Measurements from ENCODE around the gene RGP1.
A peak's percentile ranks its signal among the peaks of the same experiment; 100 is the strongest.

The RGP1 gene, protein sequence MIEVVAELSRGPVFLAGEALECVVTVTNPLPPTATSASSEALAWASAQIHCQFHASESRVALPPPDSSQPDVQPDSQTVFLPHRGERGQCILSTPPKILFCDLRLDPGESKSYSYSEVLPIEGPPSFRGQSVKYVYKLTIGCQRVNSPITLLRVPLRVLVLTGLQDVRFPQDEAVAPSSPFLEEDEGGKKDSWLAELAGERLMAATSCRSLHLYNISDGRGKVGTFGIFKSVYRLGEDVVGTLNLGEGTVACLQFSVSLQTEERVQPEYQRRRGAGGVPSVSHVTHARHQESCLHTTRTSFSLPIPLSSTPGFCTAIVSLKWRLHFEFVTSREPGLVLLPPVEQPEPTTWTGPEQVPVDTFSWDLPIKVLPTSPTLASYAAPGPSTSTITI

DNA sequence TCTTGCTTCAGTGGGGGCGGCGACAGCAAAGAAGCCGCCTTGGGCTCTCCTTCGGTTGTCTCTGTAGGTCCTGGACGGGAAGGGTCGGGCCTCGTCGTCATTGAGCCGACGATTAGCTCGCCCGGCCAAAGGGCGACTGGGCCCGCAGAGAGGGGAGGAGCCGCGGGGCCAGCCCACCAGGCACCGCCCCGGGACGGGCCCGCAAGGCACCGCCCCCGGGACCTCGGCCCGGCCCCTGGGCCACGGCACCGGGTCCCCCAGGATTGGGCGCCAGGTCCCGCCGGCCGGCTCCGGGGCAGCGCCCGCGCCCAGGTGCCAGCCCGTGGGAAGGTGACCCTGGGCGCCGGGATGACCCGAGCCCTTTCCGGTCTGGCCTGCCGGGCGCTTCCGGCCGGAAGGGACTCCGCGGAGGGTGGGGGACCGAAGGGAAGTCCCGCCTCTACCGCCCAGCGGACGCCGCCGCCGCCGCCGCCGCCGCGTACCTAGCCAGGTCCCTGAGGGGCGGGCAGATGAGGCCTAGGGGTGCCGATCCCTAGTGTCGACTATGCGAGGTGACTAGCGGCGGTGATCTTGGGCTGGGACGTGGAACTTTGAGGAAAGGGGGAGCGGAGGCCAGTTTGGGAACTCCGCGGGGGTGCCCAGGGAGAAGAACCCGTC is at the start of gene RGP1, which contains the start of gene GBA2:
Gene RGP1 (plus strand): TSS at position 430 of the 657 bp plus-strand sequence. CDS start 469 bp downstream, outside the sequence.
Gene GBA2 (minus strand): TSS at position 371 of the 657 bp plus-strand sequence. CDS start 524 bp downstream, outside the sequence.
- peaks cover 25 to 39% of the 10 kb centered on the region in 2 donors for H3K4me1 ChIP-seq (ENCODE audit: control insufficient read depth in 1 of 2, insufficient read depth in 2 of 2, low read length in 2 of 2)
- H3K36me3 ChIP-seq (ENCODE audit: control insufficient read depth in 1 of 2, insufficient read depth in 2 of 2, low read length in 2 of 2), result peaks cover 39 to 42% of the 10 kb centered on the region in 2 donors
- H3K4me3 ChIP-seq (ENCODE audit: low read depth in 1 of 2, low read length in 2 of 2), result peak within 1 kb of the TSS; percentile 96 to 97
- no peaks in the 10 kb centered on the region for H3K9me3 ChIP-seq (ENCODE audit: control insufficient read depth in 1 of 2, low read length in 2 of 2)
- H3K27me3 ChIP-seq (ENCODE audit: low read depth, low read length), result no peaks in the 10 kb centered on the region
- peak within 1 kb of the TSS; percentile 91 for H3K27ac ChIP-seq (ENCODE audit: low read length)

DNA sequence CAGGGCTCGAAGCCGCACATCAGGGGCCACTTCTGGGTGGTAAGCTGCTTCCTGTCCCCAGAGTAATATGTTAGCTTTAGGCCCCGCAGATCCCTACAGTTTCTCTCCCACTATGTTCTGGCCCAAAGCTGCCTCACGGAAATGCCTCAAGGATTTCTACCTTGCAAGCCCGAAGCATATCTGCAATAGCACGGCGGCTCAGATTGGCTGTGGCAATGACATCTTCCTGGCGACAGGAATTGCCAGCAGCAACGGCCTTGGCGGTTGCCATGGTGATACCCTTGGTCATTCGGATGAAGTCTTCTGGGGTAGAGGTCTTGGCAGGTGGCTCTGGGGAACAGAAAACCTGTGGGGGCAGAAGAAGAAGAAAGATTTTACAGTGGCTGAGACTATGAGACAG is 49.1 kb upstream of the RGP1 start:
- H3K36me3 ChIP-seq (ENCODE audit: control insufficient read depth in 1 of 2, insufficient read depth in 2 of 2, low read length in 2 of 2), result peaks cover 83 to 87% of the 10 kb centered on the region in 2 donors
- no peaks in the 10 kb centered on the region for H3K27me3 ChIP-seq (ENCODE audit: low read depth, low read length)
- H3K27ac ChIP-seq (ENCODE audit: low read length), result no peak overlapping the region
- no peak overlapping the region for H3K4me3 ChIP-seq (ENCODE audit: low read depth in 1 of 2, low read length in 2 of 2)
- no peaks in the 10 kb centered on the region for H3K9me3 ChIP-seq (ENCODE audit: control insufficient read depth in 1 of 2, low read length in 2 of 2)
- H3K4me1 ChIP-seq (ENCODE audit: control insufficient read depth in 1 of 2, insufficient read depth in 2 of 2, low read length in 2 of 2), result peaks cover 0 to 4% of the 10 kb centered on the region in 2 donors

DNA sequence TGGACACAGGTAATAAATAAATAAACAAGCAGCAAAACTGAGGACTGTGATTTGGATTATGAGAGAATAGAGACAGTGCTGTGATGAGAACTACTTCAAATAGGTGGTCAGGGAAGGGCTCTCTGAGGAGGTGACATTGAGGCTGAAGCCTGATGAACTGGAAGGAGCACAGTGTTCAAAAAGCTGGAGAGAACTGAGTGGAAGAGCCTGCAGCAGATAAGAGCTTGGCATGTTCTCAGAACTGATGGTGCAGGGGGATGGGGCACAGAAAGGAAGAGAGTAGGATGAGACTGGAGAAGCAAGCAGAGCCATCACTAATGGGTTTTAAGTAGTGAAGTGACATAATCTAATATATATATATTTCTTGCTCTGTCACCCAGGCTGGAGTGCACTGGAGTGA is 48.1 kb upstream of the RGP1 start:
- H3K4me3 ChIP-seq (ENCODE audit: low read depth in 1 of 2, low read length in 2 of 2), result no peak overlapping the region
- no peak overlapping the region for H3K27ac ChIP-seq (ENCODE audit: low read length)
- H3K36me3 ChIP-seq (ENCODE audit: control insufficient read depth in 1 of 2, insufficient read depth in 2 of 2, low read length in 2 of 2), result peaks cover 88 to 97% of the 10 kb centered on the region in 2 donors
- H3K27me3 ChIP-seq (ENCODE audit: low read depth, low read length), result no peaks in the 10 kb centered on the region
- no peaks in the 10 kb centered on the region for H3K9me3 ChIP-seq (ENCODE audit: control insufficient read depth in 1 of 2, low read length in 2 of 2)
- peaks cover 0 to 4% of the 10 kb centered on the region in 2 donors for H3K4me1 ChIP-seq (ENCODE audit: control insufficient read depth in 1 of 2, insufficient read depth in 2 of 2, low read length in 2 of 2)

DNA sequence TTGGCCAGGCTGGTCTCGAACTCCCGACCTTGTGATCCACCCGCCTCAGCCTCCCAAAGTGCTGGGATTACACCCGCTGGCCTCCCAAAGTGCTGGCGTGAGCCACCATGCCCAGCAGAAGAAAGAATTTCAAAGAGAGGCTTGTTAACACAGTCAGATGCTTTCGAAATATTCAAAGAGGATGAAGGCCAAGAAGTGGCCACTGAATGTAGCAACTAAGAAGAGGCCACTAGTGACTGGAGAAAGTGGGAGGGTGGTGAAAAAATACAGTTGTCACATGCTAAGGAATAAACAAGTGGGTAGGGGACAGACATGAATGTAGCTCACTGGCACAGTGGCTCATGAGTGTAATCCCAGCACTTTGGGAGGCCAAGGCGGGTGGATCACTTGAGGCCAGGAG is 46.4 kb upstream of the RGP1 start:
- Histone ChIP-seq H3K9me3 (ENCODE audit: control insufficient read depth in 1 of 2, low read length in 2 of 2) (no peaks in the 10 kb centered on the region), H3K4me1 (ENCODE audit: control insufficient read depth in 1 of 2, insufficient read depth in 2 of 2, low read length in 2 of 2) (no peaks in the 10 kb centered on the region), H3K27me3 (ENCODE audit: low read depth, low read length) (no peaks in the 10 kb centered on the region), H3K4me3 (ENCODE audit: low read depth in 1 of 2, low read length in 2 of 2) (no peak overlapping the region), H3K36me3 (ENCODE audit: control insufficient read depth in 1 of 2, insufficient read depth in 2 of 2, low read length in 2 of 2) (peaks cover 97 to 98% of the 10 kb centered on the region in 2 donors), H3K27ac (ENCODE audit: low read length) (no peak overlapping the region)

DNA sequence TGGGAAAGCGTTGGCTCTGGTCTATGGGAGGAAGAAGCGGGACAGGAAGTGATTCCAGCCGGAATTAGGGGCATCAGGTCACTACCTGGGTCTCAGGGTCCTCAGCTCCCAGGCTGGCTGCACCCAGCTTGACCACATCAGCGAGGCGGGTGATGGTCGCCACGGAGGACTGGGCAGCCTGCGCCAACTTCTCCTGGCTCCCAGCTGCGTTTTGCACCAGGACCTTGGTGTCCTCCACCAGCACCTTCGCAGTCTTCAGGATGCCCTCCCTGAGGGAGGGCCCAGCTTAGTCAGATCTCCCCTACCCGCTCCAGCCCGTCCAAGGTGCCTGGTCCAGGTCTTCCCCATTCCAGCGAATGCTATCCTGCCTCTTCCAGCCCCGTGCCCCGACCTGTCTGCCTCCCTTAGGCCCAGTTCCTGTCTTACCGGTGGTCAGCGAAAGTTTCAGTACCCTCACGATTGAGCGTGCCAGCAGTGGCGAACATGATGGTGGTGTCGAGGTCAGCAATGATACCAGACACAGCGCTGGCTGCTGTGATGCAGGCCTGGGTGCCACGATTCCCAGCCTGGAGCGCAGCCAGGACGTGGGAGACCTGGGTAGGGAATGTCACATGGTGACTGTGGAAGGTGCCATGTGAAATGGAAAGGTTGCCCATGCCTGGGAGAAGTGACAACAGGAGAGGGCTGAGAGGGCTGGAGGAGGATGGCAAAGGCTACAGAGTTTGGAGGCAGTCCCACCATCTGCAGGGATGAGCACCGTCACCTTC is 45.0 kb upstream of the RGP1 start:
- H3K36me3 ChIP-seq (ENCODE audit: control insufficient read depth in 1 of 2, insufficient read depth in 2 of 2, low read length in 2 of 2), result peaks cover 96 to 98% of the 10 kb centered on the region in 2 donors
- H3K4me3 ChIP-seq (ENCODE audit: low read depth in 1 of 2, low read length in 2 of 2), result no peak overlapping the region
- H3K4me1 ChIP-seq (ENCODE audit: control insufficient read depth in 1 of 2, insufficient read depth in 2 of 2, low read length in 2 of 2), result no peaks in the 10 kb centered on the region
- no peaks in the 10 kb centered on the region for H3K27me3 ChIP-seq (ENCODE audit: low read depth, low read length)
- H3K9me3 ChIP-seq (ENCODE audit: control insufficient read depth in 1 of 2, low read length in 2 of 2), result no peaks in the 10 kb centered on the region
- no peak overlapping the region for H3K27ac ChIP-seq (ENCODE audit: low read length)

DNA sequence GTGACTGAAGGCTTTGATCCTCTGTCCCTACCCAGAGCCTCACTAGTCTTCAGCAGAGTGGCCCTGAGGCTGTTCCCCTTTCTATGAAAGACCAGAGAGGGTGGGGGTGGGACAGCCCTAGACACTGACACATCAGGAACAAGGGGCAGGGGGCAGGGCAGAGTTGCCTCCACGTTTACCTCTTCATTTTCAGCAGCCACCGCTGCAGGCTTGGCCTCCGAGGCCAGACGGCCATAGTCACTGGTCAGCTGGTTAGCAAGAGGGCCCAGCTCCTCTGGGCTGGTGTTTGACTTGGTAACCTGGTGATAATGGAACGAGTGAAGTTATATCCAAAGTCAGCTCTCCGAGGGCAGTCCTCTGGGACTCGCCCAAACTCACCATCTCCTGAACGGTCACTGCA is 43.7 kb upstream of the RGP1 start:
- Histone ChIP-seq H3K27me3 (ENCODE audit: low read depth, low read length) (no peaks in the 10 kb centered on the region), H3K4me1 (ENCODE audit: control insufficient read depth in 1 of 2, insufficient read depth in 2 of 2, low read length in 2 of 2) (no peaks in the 10 kb centered on the region), H3K36me3 (ENCODE audit: control insufficient read depth in 1 of 2, insufficient read depth in 2 of 2, low read length in 2 of 2) (peaks cover 87 to 90% of the 10 kb centered on the region in 2 donors), H3K9me3 (ENCODE audit: control insufficient read depth in 1 of 2, low read length in 2 of 2) (no peaks in the 10 kb centered on the region), H3K27ac (ENCODE audit: low read length) (no peak overlapping the region), H3K4me3 (ENCODE audit: low read depth in 1 of 2, low read length in 2 of 2) (no peak overlapping the region)

DNA sequence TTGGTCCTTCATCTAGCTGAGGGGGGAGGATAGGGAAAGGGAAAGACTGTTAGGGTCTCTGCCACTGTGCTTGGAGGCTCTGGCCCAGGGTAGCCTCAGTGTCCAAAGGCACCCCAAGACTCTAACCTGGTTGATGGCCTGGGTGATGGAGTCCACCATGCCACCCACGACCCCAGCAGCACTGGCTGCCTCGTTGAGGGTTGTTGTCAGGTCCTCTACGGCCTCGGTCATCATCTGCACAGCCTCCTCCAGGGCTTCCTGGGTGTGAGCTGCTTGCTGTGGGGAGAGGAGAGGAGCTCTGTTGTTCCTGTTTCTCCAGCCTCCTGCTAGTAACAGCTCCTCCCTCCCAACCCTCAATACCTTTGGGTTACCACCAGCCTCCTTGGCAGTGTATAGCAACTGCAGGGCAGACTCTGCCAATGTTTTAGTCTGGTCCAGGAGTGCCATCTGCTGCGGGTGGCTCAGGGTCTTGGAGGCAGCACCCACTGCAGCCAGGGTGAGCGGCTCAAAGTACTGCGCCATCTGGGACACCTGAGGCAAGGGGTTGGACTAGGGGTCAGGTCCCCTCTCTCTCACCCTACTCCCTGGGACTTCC is 43.2 kb upstream of the RGP1 start:
- H3K36me3 ChIP-seq (ENCODE audit: control insufficient read depth in 1 of 2, insufficient read depth in 2 of 2, low read length in 2 of 2), result peaks cover 87 to 91% of the 10 kb centered on the region in 2 donors

DNA sequence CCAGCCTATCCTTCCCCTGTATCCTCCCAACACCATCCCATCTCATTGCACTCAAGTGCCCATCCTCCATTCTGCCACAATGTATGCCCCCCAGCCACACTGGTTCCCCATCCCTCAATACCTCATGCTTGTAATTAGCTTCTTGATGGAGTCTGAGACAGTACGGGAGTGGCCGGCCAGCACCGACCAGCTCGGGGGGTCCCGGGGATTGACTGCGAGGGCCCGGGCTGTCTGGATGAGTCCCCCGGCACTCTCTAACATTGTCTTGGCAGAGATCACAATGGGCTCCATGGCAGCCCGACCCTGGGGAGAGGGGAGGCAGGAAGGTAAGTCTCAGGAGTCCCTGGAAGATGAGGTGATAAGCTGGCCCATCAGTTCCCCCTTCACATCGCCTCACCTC is 42.1 kb upstream of the RGP1 start:
- Histone ChIP-seq H3K27ac (ENCODE audit: low read length) (no peak overlapping the region), H3K4me3 (ENCODE audit: low read depth in 1 of 2, low read length in 2 of 2) (no peak overlapping the region), H3K27me3 (ENCODE audit: low read depth, low read length) (no peaks in the 10 kb centered on the region), H3K36me3 (ENCODE audit: control insufficient read depth in 1 of 2, insufficient read depth in 2 of 2, low read length in 2 of 2) (peaks cover 87 to 91% of the 10 kb centered on the region in 2 donors), H3K9me3 (ENCODE audit: control insufficient read depth in 1 of 2, low read length in 2 of 2) (no peaks in the 10 kb centered on the region), H3K4me1 (ENCODE audit: control insufficient read depth in 1 of 2, insufficient read depth in 2 of 2, low read length in 2 of 2) (no peaks in the 10 kb centered on the region)

More for the DNA sequence above, 43.2 kb upstream of the RGP1 start:
- Histone ChIP-seq H3K9me3 (ENCODE audit: control insufficient read depth in 1 of 2, low read length in 2 of 2) (no peaks in the 10 kb centered on the region), H3K27me3 (ENCODE audit: low read depth, low read length) (no peaks in the 10 kb centered on the region), H3K4me1 (ENCODE audit: control insufficient read depth in 1 of 2, insufficient read depth in 2 of 2, low read length in 2 of 2) (no peaks in the 10 kb centered on the region), H3K4me3 (ENCODE audit: low read depth in 1 of 2, low read length in 2 of 2) (no peak overlapping the region), H3K27ac (ENCODE audit: low read length) (no peak overlapping the region)

DNA sequence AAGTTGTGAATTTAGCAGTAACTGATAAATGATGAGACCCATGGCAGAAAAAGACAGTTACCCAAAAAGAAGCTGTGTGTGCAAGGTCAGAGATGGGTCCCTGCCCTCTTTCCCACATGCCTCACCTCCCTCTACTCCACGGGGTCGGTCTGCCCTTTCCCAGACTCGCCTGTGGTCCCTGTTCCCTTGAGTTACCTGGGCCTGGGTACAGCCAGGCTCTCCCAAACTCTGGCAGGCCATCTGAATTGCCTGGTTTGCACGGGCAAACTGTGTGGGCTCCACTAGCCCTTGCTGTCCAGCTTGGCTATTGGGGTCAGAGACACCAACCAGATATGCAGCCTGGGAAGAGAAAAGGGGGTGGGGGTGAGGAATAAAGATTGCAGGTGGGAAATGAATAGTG is 40.9 kb upstream of the RGP1 start:
- Histone ChIP-seq H3K9me3 (ENCODE audit: control insufficient read depth in 1 of 2, low read length in 2 of 2) (no peaks in the 10 kb centered on the region), H3K4me3 (ENCODE audit: low read depth in 1 of 2, low read length in 2 of 2) (no peak overlapping the region), H3K27ac (ENCODE audit: low read length) (no peak overlapping the region), H3K4me1 (ENCODE audit: control insufficient read depth in 1 of 2, insufficient read depth in 2 of 2, low read length in 2 of 2) (no peaks in the 10 kb centered on the region), H3K36me3 (ENCODE audit: control insufficient read depth in 1 of 2, insufficient read depth in 2 of 2, low read length in 2 of 2) (peaks cover 88 to 92% of the 10 kb centered on the region in 2 donors), H3K27me3 (ENCODE audit: low read depth, low read length) (no peaks in the 10 kb centered on the region)

DNA sequence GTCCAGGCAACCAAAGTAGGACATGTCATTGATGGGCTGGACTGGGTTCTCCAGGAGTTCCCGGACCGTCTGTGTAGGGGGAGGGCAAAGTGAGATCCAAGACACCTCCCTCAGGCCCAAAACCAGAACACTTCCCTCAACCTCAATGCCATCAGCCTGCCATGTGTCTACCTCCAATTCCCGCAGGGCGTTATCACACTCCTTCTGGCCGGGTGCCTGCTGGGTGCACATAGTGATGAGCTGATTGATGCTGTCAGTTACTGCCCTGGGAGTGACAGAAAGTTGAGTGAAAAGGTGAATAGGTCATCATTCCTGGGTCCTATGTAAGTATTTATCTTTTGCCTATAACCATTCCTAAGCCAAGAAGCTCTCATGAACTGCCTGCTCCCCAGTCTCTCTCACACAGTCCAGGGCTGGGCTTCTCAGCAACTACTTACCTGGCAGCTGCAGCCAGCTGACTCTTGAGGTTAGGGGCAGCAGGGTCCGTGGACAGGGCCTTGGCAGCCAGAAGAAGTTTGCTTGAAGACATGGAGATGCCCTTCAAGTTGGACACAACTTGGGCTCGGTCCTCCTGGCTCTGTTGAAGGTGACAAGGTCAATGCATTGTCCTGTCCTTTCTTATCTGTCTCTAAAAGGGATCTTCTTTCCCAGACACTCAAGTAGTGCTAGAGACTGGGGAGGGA is 38.1 kb upstream of the RGP1 start:
- no peaks in the 10 kb centered on the region for H3K4me1 ChIP-seq (ENCODE audit: control insufficient read depth in 1 of 2, insufficient read depth in 2 of 2, low read length in 2 of 2)
- no peaks in the 10 kb centered on the region for H3K27me3 ChIP-seq (ENCODE audit: low read depth, low read length)
- peaks cover 85 to 92% of the 10 kb centered on the region in 2 donors for H3K36me3 ChIP-seq (ENCODE audit: control insufficient read depth in 1 of 2, insufficient read depth in 2 of 2, low read length in 2 of 2)
- H3K9me3 ChIP-seq (ENCODE audit: control insufficient read depth in 1 of 2, low read length in 2 of 2), result no peaks in the 10 kb centered on the region
- H3K4me3 ChIP-seq (ENCODE audit: low read depth in 1 of 2, low read length in 2 of 2), result no peak overlapping the region
- no peak overlapping the region for H3K27ac ChIP-seq (ENCODE audit: low read length)
